ENCODE data around the gene RELL1. TPM values are rescaled to one million over a fixed set of nuclear protein-coding genes. Genes with fewer than 3 reads are reported as not detected.

RELL1 gene
- total and polyA plus RNA-seq, 2 donors (not counting 1 experiment from before 2014, with no cell fraction given) = 0.64 to 3.2 TPM

DNA sequence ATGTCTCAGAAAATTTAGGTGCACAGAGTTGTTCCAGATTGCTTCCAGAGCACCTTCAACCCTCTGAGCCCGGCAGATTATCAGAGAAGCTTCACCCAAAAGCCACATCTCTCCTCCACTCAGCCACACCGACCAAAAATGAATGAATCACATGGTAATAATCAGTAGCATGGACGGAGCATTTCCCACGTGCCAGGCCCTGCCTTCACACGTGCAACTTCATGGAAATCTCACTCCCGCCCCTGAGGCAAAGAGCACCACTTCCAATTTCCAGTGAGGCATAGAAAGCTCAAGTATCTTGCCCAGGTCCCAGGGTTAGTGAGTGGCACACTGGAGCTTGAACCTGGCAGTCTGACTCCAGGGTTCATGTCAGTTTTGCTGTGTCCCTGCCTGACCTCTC is 56.5 kb downstream of the RELL1 start:
- no peaks in the 10 kb centered on the region for H3K4me1 Mint-ChIP-seq
- TF ChIP-seq EZH2 (IDR thresholded peaks at IDR 0.05; ENCODE audit: borderline replicate concordance, insufficient read depth, low read depth, low read length, poor library complexity, severe bottlenecking) = no peak
- TF ChIP-seq, protein P1, sequence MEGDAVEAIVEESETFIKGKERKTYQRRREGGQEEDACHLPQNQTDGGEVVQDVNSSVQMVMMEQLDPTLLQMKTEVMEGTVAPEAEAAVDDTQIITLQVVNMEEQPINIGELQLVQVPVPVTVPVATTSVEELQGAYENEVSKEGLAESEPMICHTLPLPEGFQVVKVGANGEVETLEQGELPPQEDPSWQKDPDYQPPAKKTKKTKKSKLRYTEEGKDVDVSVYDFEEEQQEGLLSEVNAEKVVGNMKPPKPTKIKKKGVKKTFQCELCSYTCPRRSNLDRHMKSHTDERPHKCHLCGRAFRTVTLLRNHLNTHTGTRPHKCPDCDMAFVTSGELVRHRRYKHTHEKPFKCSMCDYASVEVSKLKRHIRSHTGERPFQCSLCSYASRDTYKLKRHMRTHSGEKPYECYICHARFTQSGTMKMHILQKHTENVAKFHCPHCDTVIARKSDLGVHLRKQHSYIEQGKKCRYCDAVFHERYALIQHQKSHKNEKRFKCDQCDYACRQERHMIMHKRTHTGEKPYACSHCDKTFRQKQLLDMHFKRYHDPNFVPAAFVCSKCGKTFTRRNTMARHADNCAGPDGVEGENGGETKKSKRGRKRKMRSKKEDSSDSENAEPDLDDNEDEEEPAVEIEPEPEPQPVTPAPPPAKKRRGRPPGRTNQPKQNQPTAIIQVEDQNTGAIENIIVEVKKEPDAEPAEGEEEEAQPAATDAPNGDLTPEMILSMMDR (IDR thresholded peaks at IDR 0.05) = no peak
- Histone ChIP-seq H4K20me1 (ENCODE audit: control insufficient read depth, insufficient read depth, low read length, poor library complexity, severe bottlenecking) (no peaks in the 10 kb centered on the region), H3K9ac (ENCODE audit: low read length) (no peak overlapping the region), H3K4me1 (ENCODE audit: control insufficient read depth in 2 of 2, insufficient read depth in 2 of 2, low read length in 2 of 2) (no peaks in the 10 kb centered on the region), H3K36me3 (replicated peaks in 1 of 2; ENCODE audit: control extremely low read depth in 1 of 2, control insufficient read depth in 1 of 2, extremely low read depth in 1 of 2, insufficient read depth in 2 of 2, low read length in 1 of 2) (no peaks in the 10 kb centered on the region), H3K4me3 (ENCODE audit: control extremely low read depth in 1 of 5, extremely low read depth in 1 of 5, insufficient read depth in 1 of 5, low read depth in 2 of 5, low read length in 4 of 5) (no peak overlapping the region), H2AFZ (ENCODE audit: insufficient read depth, low read depth, low read length, poor library complexity, severe bottlenecking) (no peak overlapping the region), H3K4me2 (replicated peaks; ENCODE audit: low read depth, low read length, poor library complexity, severe bottlenecking) (no peak overlapping the region), H3K79me2 (ENCODE audit: control insufficient read depth, insufficient read depth, low read length) (no peaks in the 10 kb centered on the region), H3K27me3 (replicated peaks in 1 of 4; ENCODE audit: control extremely low read depth in 1 of 4, control insufficient read depth in 3 of 4, insufficient read depth in 4 of 4, low read length in 3 of 4) (no peaks in the 10 kb centered on the region), H3K27ac (ENCODE audit: low read length in 2 of 2) (no peak overlapping the region), H3K9me3 (ENCODE audit: control extremely low read depth in 1 of 3, control insufficient read depth in 2 of 3, insufficient read depth in 1 of 3, low read length in 2 of 3) (no peaks in the 10 kb centered on the region)
- ATAC-seq (ENCODE audit: low read depth) = no peak
- no peaks in the 10 kb centered on the region for H3K27me3 Mint-ChIP-seq
- 96% methylated on average over 5 of the region's 6 CpGs for WGBS (ENCODE audit: insufficient coverage)
- no peak for DNase-seq
- no peaks in the 10 kb centered on the region for H3K9me3 Mint-ChIP-seq (ENCODE audit: insufficient read depth)
- H3K27ac Mint-ChIP-seq = no peak overlapping the region
- intact Hi-C loops (cut with micrococcal nuclease) = no loop called here
- ChIA-PET CTCF (interaction anchor here (1.7 kb wide), 1 partner anchor 27 kb away, joined by 4 read pairs; no protein-coding TSS in a partner anchor), POLR2A (no interaction called here)
- H3K4me3 Mint-ChIP-seq = no peak overlapping the region

DNA sequence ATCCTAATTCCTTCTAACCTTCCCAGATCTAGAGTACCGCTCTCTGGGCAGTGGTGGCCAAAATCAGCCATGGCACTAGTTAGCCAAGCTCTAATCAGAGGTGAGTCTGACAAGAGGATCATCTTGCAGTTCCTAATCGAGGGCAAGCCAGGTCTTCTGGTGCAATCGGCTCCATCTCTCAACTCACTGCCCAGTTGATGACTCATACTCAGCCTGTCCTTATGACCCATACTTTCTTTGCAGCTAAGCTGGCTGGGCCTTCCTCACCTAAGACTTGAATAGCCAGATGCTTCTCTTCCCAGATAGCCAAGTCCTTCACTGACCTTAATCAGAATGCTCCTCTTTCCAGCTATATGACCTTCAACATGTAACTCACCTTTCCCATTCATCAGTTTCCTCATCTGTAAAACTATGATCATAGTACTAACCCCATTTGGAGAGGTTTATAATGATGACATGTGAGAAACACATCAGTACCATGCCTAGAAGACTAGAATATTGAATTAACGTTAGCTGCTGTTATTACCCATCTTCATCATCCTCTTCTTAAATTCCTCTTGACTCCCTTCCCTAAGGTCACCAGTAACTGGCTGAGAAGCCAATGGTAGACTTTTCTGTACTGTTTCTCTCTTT is 57.1 kb downstream of the RELL1 start:
- no peak overlapping the region for H3K27ac ChIP-seq (ENCODE audit: low read length in 2 of 2)
- Mint-ChIP-seq H3K27me3 (no peaks in the 10 kb centered on the region), H3K9me3 (ENCODE audit: insufficient read depth) (no peaks in the 10 kb centered on the region), H3K4me3 (no peak overlapping the region), H3K4me1 (no peaks in the 10 kb centered on the region), H3K27ac (no peak overlapping the region)
- DNase-seq (no peak), ATAC-seq (ENCODE audit: low read depth) (no peak)
- H3K27me3 ChIP-seq (replicated peaks in 1 of 4; ENCODE audit: control extremely low read depth in 1 of 4, control insufficient read depth in 3 of 4, insufficient read depth in 4 of 4, low read length in 3 of 4) = no peaks in the 10 kb centered on the region
- intact Hi-C loops (cut with micrococcal nuclease) = no loop called here
- TF ChIP-seq, protein P1 (IDR thresholded peaks at IDR 0.05) = no peak
- TF ChIP-seq EZH2 (IDR thresholded peaks at IDR 0.05; ENCODE audit: borderline replicate concordance, insufficient read depth, low read depth, low read length, poor library complexity, severe bottlenecking) = no peak
- WGBS (ENCODE audit: insufficient coverage) = 98% methylated on average over 3 of the region's 4 CpGs
- H3K4me3 ChIP-seq (ENCODE audit: control extremely low read depth in 1 of 5, extremely low read depth in 1 of 5, insufficient read depth in 1 of 5, low read depth in 2 of 5, low read length in 4 of 5) = no peak overlapping the region
- no peaks in the 10 kb centered on the region for H3K36me3 ChIP-seq (replicated peaks in 1 of 2; ENCODE audit: control extremely low read depth in 1 of 2, control insufficient read depth in 1 of 2, extremely low read depth in 1 of 2, insufficient read depth in 2 of 2, low read length in 1 of 2)
- H3K9ac ChIP-seq (ENCODE audit: low read length) = no peak overlapping the region
- H3K9me3 ChIP-seq (ENCODE audit: control extremely low read depth in 1 of 3, control insufficient read depth in 2 of 3, insufficient read depth in 1 of 3, low read length in 2 of 3) = no peaks in the 10 kb centered on the region
- ChIA-PET POLR2A (no interaction called here), CTCF (interaction anchor here (1.7 kb wide), 1 partner anchor 26 kb away, joined by 4 read pairs; no protein-coding TSS in a partner anchor)
- H4K20me1 ChIP-seq (ENCODE audit: control insufficient read depth, insufficient read depth, low read length, poor library complexity, severe bottlenecking) = no peaks in the 10 kb centered on the region
- no peaks in the 10 kb centered on the region for H3K79me2 ChIP-seq (ENCODE audit: control insufficient read depth, insufficient read depth, low read length)
- H3K4me2 ChIP-seq (replicated peaks; ENCODE audit: low read depth, low read length, poor library complexity, severe bottlenecking) = no peak overlapping the region
- H2AFZ ChIP-seq (ENCODE audit: insufficient read depth, low read depth, low read length, poor library complexity, severe bottlenecking) = no peak overlapping the region
- H3K4me1 ChIP-seq (ENCODE audit: control insufficient read depth in 2 of 2, insufficient read depth in 2 of 2, low read length in 2 of 2) = no peaks in the 10 kb centered on the region

Data from B cell (primary cell).